ENCODE measurements around the gene SIGLEC9. TPM values are rescaled to one million over a fixed set of nuclear protein-coding genes. Genes with fewer than 3 reads are reported as not detected.

SIGLEC9 gene
- total RNA-seq, 1 experiment from 2014 or later: not detected

- Mint-ChIP-seq H3K36me3 (no peaks in the 10 kb centered on the region), H3K4me3 (no peak overlapping the region), H3K4me1 (peaks cover 11% of the 10 kb centered on the region), H3K27me3 (ENCODE audit: low read depth) (peaks cover 10% of the 10 kb centered on the region), H3K9me3 (peaks cover 3% of the 10 kb centered on the region; the same call in 1 of the 2 replicates), H3K27ac (no peak overlapping the region)
- DNase-seq (ENCODE audit: low spot score) (no peak), ATAC-seq (no peak)
- TF ChIP-seq ZNF263 (CRISPR knock-in tag; IDR thresholded peaks at IDR 0.05; ENCODE audit: low read depth) (no peak), HMGA2 (CRISPR knock-in tag; IDR thresholded peaks at IDR 0.05) (no peak), ZBTB43 (CRISPR knock-in tag; IDR thresholded peaks at IDR 0.05) (no peak), ZNF317 (CRISPR knock-in tag; IDR thresholded peaks at IDR 0.05; ENCODE audit: borderline replicate concordance, low read depth) (no peak), SMAD3 (CRISPR knock-in tag; IDR thresholded peaks at IDR 0.05; ENCODE audit: borderline replicate concordance) (no peak), PRDM15 (CRISPR knock-in tag; IDR thresholded peaks at IDR 0.05) (no peak), CREB1 (CRISPR knock-in tag; IDR thresholded peaks at IDR 0.05) (no peak), GABPB1 (CRISPR knock-in tag; IDR thresholded peaks at IDR 0.05) (no peak), ZNF396 (CRISPR knock-in tag; IDR thresholded peaks at IDR 0.05; ENCODE audit: borderline replicate concordance) (no peak), E2F1 (CRISPR knock-in tag; IDR thresholded peaks at IDR 0.05) (no peak), ZNF219 (CRISPR knock-in tag; IDR thresholded peaks at IDR 0.05; ENCODE audit: borderline replicate concordance) (no peak), E2F5 (CRISPR knock-in tag; IDR thresholded peaks at IDR 0.05) (no peak), ATF2 (CRISPR knock-in tag; IDR thresholded peaks at IDR 0.05; ENCODE audit: borderline replicate concordance, low read depth) (no peak), NFYB (CRISPR knock-in tag; conservative IDR thresholded peaks at IDR 0.05; ENCODE audit: low read depth) (no peak)
- ChIA-PET POLR2A (no interaction called here), CTCF (interaction anchor here (0.6 to 4.0 kb wide), 2 partner anchors 98 to 357 kb away, joined by 4 to 22 read pairs; no protein-coding TSS in a partner anchor)
Measured at GRCh38 chr19:51161867-51162496, 37.3 kb downstream of the SIGLEC9 start.

GRCh38 chr19:51163257-51163656, 38.6 kb downstream of the SIGLEC9 start:
- no peak for DNase-seq (ENCODE audit: low spot score)
- no peak for ATAC-seq
- Mint-ChIP-seq H3K36me3 (no peaks in the 10 kb centered on the region), H3K27ac (no peak overlapping the region), H3K27me3 (ENCODE audit: low read depth) (peaks cover 9% of the 10 kb centered on the region), H3K4me3 (no peak overlapping the region), H3K9me3 (peaks cover 7% of the 10 kb centered on the region; the same call in 1 of the 2 replicates), H3K4me1 (peaks cover 11% of the 10 kb centered on the region)
- CTCF ChIA-PET: interaction anchor here (4.0 kb wide), 1 partner anchor 96 kb away, joined by 22 read pairs; no protein-coding TSS in a partner anchor
- POLR2A ChIA-PET: no interaction called here
- TF ChIP-seq TP53 (CRISPR knock-in tag; IDR thresholded peaks at IDR 0.05): no peak
- TF ChIP-seq SMAD3 (CRISPR knock-in tag; IDR thresholded peaks at IDR 0.05; ENCODE audit: borderline replicate concordance): no peak
- TF ChIP-seq CDX4 (CRISPR knock-in tag; IDR thresholded peaks at IDR 0.05; ENCODE audit: borderline replicate concordance): no peak
- TF ChIP-seq ZNF512 (CRISPR knock-in tag; IDR thresholded peaks at IDR 0.05; ENCODE audit: borderline replicate concordance): no peak
- TF ChIP-seq ATF2 (CRISPR knock-in tag; IDR thresholded peaks at IDR 0.05; ENCODE audit: borderline replicate concordance, low read depth): no peak
